ACHN (cell line): ENCODE measurements around the gene BEST4.
A peak's percentile ranks its signal among the peaks of the same experiment; 100 is the strongest.
"Not testable (repeated sequence)": the region's sequence is repeated elsewhere in the genome, so short reads cannot be mapped to it uniquely, and the experiment has no call there.

Experiments used
- DNase-seq: peaks from one replicate; pipeline ENCODE4 v3.0.0-alpha.2; 2015
- in situ Hi-C: cut with HindIII; loops from 2 replicates; pipeline ENCODE4 v1.10.0; 2017; ENCODE audit warnings: low sequenced_read_pairs, low pct_ligation_motif_present, low pct_unique_long_range_greater_than_20kb

Gene BEST4

DNA sequence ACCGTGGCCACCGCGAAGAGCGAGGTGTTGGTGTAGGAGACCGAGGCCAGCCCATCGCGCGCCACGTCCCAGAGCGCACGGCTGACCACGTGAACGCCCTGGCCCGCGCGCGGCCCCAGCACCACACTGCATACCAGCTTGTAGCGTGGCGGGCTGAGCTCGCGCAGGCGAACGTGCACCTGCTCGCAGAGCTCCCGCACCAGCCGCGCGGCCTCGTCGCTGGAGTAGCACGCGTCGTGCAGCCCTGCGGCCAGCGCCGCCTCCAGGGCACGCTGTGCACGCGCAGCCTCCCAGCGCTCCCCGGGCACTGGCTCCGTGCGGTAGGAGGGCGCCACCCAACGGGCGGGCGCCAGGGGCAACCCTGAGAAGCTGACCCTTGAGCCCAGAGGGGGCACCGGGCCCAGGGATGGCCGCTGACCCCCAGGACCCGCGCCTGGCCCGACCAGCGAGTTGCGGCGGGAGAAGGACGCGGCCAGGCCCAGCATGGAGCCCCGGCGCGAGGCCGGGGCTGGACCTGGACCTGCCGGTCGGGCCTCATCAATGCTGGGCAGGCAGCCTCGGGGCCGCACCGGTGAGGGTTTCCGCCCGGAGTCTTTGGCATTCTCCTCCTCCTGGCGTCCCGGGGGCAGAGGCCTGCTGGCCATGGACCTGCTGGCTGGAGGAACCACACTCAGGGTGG lies 18.2 kb upstream of the BEST4 start:
- in situ Hi-C loops: no loop called here

DNA sequence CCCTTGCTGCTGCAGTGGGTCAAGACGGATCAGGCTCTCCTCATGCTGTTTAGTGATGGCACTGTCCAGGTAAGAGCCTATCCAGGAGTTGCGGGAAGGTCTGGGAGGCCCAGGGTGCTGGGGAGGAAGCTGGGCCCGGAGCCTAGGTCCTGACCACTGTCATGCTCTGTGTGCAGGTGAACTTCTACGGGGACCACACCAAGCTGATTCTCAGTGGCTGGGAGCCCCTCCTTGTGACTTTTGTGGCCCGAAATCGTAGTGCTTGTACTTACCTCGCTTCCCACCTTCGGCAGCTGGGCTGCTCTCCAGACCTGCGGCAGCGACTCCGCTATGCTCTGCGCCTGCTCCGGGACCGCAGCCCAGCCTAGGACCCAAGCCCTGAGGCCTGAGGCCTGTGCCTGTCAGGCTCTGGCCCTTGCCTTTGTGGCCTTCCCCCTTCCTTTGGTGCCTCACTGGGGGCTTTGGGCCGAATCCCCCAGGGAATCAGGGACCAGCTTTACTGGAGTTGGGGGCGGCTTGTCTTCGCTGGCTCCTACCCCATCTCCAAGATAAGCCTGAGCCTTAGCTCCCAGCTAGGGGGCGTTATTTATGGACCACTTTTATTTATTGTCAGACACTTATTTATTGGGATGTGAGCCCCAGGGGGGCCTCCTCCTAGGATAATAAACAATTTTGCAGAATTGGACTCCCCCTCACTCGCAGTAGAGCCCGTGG lies 17.5 kb upstream of the BEST4 start:
- in situ Hi-C loops: no loop called here

More for the DNA sequence above, 18.2 kb upstream of the BEST4 start:
- no peak for DNase-seq

DNA sequence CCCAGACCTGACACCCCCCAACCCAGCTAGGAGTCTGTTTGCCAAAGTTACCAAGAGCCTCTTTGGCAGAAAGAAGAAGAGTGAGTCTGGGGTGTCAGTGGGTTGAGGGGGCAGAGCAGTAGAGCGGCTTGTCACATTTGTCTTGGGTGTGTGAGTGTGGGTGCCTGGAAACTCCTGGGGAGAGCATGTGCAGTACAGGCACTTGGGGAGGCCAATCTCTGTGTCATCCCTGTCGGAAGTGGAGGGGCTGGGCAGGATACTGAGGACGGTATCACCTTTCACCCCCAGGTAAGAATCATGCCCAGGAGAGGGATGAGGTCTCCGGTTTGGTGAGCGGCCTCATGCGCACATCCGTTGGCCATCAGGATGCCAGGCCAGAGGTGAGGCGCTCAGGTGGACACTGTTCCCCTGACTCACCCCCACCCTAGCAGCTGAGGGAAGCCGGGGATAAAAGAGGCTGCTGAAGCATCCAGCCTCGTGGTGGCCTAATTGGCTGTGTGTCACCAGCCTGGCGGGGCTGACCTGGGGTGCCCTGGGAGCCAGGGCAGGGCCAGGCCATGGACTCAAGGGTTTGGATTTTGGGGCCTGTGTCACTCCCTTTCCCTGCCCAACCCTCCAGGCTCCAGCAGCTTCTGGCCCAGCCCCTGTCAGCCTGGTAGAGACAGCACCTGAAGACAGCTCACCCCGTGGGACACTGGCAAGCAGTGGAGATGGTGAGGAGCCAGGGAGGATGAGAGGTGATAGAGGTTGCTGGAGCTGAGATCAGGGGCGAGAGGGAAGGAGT lies 15.5 kb upstream of the BEST4 start:
- no peak for DNase-seq
- in situ Hi-C loops: no loop called here

More for the DNA sequence above, 17.5 kb upstream of the BEST4 start:
- no peak for DNase-seq

DNA sequence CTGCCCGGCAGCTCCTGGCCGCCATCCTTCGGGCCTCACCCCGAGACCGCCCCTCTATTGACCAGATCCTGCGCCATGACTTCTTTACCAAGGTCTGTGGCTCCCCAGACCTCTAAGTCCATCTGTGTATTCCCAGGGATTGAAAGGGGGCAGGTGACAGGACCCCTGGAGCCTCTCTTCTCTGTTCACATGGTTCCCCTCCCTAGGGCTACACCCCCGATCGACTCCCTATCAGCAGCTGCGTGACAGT lies 15.0 kb upstream of the BEST4 start:
- in situ Hi-C loops: no loop called here
- no peak for DNase-seq

DNA sequence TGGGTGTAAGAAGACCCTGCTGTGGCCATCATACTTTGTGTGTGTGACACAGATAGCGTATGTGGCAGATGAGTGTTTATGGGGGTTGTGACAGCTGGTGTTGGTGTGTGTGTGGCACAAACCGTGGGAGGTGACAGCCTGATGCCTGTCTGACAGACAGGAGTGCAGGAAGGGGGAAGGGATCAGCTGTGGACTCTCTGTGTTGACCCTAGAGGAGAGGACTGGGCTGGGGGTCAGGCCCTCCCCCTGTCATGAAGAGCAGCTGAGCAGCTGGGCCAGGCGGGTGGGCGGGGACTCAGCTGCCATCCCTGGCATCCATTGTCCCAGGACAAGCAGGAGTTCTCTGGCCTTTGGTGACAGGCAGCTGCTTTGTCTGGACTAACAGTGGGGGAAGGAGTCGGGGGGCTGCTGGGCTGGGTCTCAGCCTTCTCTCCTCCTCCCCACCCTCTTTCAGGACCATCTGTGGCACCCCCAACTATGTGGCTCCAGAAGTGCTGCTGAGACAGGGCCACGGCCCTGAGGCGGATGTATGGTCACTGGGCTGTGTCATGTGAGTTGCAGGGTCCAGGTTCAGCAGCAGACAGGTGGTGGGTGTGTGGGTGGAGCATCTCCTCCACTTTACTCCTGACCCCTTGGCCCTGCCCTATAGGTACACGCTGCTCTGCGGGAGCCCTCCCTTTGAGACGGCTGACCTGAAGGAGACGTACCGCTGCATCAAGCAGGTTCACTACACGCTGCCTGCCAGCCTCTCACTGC lies 14.5 kb upstream of the BEST4 start:
- DNase-seq: no peak
- in situ Hi-C loops: no loop called here

DNA sequence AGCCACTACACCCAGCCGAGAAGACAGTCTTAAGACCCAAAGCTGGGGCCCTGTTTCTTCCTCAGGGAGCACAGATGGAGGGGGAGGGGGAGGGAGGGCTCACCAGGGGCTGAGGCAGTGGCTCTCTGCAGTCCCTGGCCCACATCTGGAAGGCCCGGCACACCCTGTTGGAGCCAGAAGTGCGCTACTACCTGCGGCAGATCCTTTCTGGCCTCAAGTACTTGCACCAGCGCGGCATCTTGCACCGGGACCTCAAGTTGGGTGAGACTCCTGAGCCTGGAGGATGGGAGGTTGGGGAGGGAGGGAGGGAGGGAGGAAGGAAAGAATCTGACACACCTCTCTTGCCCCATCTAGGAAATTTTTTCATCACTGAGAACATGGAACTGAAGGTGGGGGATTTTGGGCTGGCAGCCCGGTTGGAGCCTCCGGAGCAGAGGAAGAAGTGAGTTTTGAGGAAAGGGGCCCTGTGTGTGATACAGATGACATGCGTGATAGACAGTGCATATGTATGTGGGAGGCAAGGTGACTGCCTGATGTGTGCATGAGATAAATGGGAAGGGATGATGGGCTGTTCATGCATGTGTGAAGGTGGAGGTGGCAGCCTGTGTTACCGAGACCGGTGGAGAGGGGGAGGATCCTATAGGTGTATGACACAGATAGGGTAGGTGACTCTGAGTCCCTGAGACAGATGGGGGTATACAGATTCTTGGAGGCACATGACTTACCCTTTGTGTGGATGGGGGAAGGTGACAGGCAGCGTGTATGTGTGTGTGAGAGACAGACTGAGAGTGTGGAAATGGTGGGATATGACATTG lies 13.7 kb upstream of the BEST4 start:
- in situ Hi-C loops: no loop called here
- no peak for DNase-seq

DNA sequence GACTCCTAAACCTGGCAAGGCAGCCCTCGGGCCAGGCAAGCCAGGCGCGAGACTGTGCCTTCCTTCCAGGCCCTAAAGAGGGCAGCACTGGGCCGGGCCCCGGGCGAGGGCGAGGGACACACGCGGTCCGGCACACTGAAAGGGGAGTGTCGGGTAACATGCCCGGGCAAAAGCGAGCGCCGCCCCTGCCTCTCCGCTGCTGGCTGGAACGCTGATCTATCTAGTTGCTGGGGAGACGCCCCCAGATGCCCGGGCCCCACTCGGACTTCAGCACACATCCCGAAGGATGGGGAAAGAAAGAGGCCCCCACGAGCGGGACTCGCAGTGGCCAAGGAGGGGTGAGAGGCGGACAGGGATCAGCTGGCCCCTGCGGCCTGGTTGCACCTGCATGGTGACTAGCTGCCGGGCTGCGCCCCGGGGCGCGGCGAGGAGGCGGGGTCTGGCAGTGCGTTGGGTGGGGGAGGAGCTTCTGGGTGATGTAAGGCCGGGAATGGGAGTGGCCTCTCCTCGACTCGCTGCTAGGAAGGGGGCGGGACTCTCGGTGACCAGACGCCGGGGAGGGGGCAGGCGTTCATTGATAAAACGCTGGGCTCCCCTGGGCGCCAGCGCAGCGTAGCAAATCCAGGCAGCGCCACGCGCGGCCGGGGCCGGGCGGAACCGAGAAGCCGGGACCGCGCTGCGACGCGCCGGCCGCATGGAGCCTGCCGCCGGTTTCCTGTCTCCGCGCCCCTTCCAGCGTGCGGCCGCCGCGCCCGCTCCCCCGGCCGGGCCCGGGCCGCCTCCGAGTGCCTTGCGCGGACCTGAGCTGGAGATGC lies 12.0 kb upstream of the BEST4 start, which contains the start of gene PLK3:
PLK3 (plus strand) TSS at position 608 of the 815 bp plus-strand sequence; CDS start at position 695, 87 bp downstream.
- peak; percentile 93 for DNase-seq
- in situ Hi-C loops: no loop called here

DNA sequence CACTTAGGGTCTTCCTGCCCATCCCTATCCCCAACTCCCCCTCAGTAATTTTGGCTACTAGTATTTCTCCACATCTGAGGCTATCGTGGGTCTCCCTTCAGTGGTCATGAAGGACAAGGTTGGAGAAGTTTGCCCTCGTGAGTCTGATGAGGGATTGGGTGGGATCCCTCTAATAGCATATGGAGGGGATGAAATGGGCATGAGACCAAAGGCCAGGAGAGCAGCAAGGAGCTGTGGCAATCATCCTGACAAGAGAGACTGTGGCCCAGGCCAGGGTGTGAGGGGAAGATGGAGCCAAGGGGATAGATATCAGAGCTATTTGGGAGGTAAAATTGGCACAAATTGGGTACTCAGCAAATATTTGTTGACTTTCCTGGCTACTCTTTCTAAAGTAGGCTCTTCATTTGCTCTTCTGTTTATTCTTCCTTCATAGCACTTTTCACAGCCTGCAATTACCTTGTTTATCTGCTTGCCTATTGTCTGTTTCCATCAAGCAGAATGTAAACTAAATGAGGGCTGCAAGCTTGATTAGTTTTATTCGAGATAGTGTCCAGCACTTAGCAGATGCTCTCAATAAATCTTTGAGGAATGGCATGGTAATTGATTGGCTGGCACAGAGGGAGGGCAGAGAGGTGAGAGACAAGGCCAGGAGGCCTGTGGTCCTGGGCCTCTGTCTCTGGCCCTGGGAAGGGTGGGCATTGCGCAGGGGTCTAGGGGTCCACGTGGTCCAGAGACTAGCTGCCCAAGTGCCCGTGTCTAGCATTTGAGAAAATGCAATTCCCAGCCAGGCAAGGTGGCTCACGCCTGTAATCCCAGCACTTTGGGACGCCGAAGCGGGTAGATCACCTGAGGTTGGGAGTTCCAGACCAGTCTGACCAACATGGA lies 10.8 kb upstream of the BEST4 start:
- in situ Hi-C loops: no loop called here

DNA sequence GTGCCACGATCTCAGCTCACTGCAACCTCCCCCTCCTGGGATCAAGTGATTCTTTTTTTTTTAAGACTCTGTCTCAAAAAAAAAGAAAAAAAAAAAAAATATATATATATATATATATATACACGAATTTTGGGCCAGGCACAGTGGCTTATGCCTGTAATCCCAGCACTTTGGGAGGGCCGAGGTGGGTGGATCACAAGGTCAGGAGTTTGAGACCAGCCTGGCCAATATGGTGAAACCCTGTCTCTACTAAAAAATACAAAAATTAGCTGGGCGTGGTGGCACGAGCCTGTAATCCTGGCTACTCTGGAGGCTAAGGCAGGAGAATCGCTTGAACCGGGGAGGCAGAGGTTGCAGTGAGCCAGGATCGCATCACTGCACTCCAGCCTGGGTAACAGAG lies 9.9 kb upstream of the BEST4 start:
- in situ Hi-C loops, DNase-seq: not testable (repeated sequence)

More for the DNA sequence above, 10.8 kb upstream of the BEST4 start:
- no peak for DNase-seq

DNA sequence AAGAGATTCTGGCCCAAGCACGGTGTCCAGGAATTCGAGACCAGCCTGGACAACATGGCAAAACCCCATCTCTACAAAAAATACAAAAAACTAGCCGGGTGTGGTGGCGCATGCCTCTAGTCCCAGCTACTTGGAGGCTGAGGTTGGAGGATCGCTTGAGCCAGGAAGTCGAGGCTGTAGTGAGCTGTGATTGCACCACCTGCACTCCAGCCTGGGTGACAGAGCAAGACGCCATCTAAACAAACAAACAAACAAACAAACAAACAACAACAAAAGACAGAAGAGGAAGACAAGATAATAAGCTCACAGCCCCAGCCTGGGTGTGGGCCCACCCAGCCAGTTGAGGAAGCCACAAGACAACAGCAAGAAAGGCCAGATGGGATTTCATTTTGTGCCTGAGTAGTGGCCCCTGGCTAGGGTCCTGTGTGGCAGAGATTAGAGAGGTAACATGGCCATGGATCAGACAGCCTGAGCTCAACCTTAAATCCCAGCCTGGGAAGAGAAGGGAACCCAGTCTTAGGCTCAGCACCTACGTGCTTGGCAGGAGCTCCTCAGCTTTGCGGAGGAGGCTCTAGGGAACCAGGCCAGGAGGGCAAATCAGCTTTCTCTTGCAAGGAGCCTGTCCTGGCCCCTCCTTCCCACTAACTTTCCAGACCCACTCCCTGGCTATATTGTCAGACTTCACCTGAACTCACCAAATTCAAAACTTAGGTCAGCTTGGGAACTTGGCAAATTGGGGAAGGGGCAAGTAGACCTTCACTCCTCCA lies 4.9 kb upstream of the BEST4 start:
- no peak for DNase-seq
- in situ Hi-C loops: no loop called here

DNA sequence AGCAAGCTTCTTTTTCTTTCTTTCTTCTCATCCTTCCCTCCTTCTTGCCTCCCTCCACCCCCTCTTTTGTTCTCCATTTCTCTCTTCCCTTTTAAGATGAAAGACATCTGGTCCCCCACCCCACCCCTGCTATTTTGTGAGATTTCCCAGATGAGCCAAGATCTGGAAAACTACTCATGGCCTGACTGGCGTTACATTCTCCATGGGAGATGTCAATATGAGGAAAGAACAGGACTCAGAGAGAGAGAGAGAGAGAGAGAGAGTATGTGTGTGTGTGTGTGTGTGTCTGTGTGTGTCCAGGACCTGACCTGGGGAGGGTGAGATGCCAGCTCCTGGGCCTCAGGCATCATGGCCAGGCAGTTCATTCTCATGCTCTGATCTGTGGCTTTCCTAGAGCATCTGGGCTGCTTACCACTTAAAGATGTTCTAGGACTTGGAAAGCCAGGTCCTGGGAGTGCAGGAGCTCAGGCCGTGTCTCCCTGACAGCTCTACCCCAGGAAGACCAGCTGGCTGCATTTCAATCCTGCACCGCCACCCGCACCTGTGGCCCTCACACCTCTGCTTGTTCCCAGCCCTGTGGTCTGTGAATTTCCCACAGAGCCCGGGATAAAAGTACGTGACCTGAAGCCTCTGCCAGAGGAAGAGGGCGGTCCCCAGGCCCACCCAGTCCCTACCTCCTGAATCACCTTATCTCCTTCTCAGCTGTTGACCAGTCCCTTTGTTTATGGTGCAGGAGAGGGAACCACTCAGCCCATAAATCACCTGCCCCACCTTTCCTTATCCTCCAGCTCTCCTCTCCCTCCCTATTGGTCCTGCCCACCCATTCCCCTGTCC lies 3.2 kb upstream of the BEST4 start:
- no peak for DNase-seq
- in situ Hi-C loops: no loop called here

DNA sequence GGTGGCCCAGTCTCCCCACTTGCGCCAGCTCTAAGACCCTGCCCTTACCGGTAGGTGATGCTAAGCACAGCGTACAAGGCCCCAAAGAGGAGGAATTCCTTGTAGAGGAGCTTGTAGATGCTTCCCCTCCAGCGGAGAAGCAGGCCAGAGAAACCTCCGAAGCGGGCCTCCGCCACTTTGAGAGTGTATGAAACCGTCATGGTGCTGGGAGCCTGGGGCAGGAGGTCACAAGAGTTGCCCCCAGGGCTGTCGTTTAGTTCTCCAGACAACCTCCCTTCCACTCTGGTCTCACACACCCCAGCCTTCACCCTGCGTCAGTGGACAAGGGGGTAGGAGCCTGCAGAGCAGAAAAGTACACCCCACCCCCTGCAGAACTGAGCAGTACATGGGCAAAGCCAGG lies 464 bp downstream of the BEST4 start:
- no peak for DNase-seq
- in situ Hi-C loops: no loop called here

DNA sequence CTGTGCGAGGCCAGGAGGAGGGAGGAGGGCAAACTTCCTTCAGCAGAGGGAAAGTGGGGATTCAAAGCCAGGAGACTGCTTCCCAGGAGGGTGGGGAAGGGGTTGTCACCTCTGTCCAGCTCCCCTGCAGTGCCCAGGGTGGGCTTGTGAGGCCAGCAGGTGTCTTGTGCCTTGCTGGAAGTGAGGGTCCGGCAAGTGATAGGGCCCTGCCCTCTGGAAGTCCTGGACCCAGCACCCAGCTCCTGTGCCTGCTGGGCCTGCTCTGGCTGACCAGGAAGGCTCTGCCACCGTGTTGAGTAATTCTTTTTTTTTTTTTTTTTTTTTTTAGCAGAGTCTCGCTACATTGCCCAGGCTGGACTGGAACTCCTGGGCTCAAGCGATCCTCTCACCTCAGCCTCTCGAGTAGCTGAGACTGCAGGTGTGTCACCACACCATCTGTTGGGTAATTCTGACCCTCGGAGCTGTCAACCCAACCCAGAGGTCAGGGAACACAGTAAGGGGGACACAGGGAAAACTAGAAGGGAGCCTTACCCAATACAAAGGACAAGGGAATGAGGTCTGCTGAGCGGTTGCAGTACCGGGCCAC lies 1.0 kb downstream of the BEST4 start:
- no peak for DNase-seq
- in situ Hi-C loops: no loop called here

DNA sequence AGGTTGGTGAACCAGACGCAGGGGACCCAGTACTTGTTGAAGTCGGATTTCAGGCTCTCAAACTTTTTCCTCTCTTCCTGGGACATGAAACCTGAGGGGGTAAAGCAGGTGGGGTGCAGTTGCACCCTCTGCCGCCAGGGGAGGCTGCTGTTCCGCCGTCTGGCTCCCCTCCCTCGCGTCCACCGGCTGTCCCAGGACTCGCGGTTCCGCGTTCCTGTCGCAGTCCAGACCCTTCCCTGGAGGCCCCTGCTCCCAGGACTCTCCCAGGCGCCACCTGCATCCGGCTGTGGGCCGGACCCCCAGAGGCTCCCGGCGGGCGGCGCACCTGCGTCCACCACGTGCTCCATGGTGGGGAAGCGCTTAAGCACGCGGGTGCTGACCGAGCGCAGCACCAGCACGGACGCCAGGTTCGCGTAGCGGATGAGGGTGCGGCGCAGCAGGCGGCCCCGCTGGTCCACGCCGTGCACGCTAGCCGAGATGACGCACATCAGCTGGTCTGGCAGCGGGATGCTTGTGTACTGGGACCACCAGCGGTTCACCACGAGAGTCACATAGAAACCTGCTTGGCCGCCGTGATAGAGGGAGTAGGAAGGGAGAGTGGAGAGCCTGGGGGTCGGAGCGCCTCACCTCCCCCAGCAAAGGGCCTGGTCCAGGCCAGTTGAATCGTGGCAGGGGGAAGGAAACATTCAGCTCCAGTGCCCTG lies 1.7 kb downstream of the BEST4 start:
- in situ Hi-C loops: no loop called here

More for the DNA sequence above, 1.7 kb downstream of the BEST4 start:
- DNase-seq: no peak
